ENCODE results near the gene TPMT.

DNA sequence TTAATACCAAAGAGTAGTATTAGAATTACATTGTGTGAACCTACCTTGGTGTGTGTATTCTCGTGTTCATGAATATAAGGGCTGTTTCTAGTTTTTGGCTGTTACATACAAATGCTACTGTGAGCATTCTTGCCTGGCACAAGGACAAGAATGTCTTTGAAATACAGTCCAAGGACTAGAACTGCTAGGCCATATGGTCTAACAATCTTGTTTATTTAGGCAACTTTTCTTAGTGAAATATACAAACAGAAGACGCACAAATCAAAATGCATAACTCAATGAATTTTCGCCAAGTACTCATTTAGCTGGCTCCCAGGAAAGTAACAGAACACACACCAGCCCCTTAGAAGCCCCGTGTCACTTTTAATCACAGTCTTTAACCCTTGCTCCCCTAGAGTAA lies 28.9 kb upstream of the TPMT start:
- TF ChIP-seq, protein P1, sequence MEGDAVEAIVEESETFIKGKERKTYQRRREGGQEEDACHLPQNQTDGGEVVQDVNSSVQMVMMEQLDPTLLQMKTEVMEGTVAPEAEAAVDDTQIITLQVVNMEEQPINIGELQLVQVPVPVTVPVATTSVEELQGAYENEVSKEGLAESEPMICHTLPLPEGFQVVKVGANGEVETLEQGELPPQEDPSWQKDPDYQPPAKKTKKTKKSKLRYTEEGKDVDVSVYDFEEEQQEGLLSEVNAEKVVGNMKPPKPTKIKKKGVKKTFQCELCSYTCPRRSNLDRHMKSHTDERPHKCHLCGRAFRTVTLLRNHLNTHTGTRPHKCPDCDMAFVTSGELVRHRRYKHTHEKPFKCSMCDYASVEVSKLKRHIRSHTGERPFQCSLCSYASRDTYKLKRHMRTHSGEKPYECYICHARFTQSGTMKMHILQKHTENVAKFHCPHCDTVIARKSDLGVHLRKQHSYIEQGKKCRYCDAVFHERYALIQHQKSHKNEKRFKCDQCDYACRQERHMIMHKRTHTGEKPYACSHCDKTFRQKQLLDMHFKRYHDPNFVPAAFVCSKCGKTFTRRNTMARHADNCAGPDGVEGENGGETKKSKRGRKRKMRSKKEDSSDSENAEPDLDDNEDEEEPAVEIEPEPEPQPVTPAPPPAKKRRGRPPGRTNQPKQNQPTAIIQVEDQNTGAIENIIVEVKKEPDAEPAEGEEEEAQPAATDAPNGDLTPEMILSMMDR (IDR thresholded peaks at IDR 0.05 in 4 of 5, conservative IDR thresholded peaks at IDR 0.05 in 1 of 5) = no peak
- no peak for TF ChIP-seq POLR2A (IDR thresholded peaks at IDR 0.05)
